GM12878 (cell line): ENCODE results near the gene CKS1B. TPM values are rescaled to one million over a fixed set of nuclear protein-coding genes. Genes with fewer than 3 reads are reported as not detected.

ENCODE experiments used
- ATF7 ChIP-seq: fragments of 450-650 bp; IDR thresholded peaks from 2 replicates; pipeline ENCODE4 v1.6.1; 2016; ENCODE audit warnings: low read depth, mild to moderate bottlenecking
- CHD1 ChIP-seq: IDR thresholded peaks from 2 replicates; pipeline ENCODE4 v1.6.1; 2012; ENCODE audit warnings: low read depth, low read length, improper control_type of control experiment
- CREM ChIP-seq: IDR thresholded peaks from 2 replicates; pipeline ENCODE4 v1.6.1; 2014; ENCODE audit warnings: antibody characterized with exemption, low read depth
- GATAD2B ChIP-seq: fragments of 450-650 bp; conservative IDR thresholded peaks from 2 replicates; pipeline ENCODE4 v1.6.1; 2017; ENCODE audit warnings: low read depth, mild to moderate bottlenecking, moderate library complexity
- MLLT1 ChIP-seq: fragments of 450-650 bp; IDR thresholded peaks from 2 replicates; pipeline ENCODE4 v1.6.1; 2016; ENCODE audit warnings: mild to moderate bottlenecking
- POU2F2 ChIP-seq: IDR thresholded peaks from 3 replicates; pipeline ENCODE4 v1.6.1; 2011; ENCODE audit warnings: low read depth, mild to moderate bottlenecking, low read length, borderline replicate concordance
- RELA ChIP-seq: fragments of 450-650 bp; IDR thresholded peaks from 2 replicates; pipeline ENCODE4 v1.8.0; 2014; ENCODE audit warnings: borderline replicate concordance; ENCODE audit not compliant: partially characterized antibody
- USF2 ChIP-seq: IDR thresholded peaks from 2 replicates; pipeline ENCODE4 v1.6.1; 2011; ENCODE audit warnings: low read depth, low read length, improper control_type of control experiment, borderline replicate concordance
- ZNF207 ChIP-seq: fragments of 450-650 bp; IDR thresholded peaks from 2 replicates; pipeline ENCODE4 v1.6.1; 2014; ENCODE audit warnings: antibody characterized with exemption, mild to moderate bottlenecking, borderline replicate concordance
- polyA plus RNA-seq, 11 experiments: library from polyadenylated mRNA; depleted of rRNA in 4 of 11; unstranded in 6 of 11; stranded (reverse) in 5 of 11; fragments of >200 nt; fragmentation: Nextera tagmentation in 4 of 11; fragmentation: Illumina TruSeq in 1 of 11; extraction: Ambion mirVana in 4 of 11; extraction: Trizol in 1 of 11; gene quantifications; 1 replicate in 1 of 11; 2 replicates in 10 of 11; pipeline versions ENCODE4 v1.2.1 to v1.2.3, GENCODE V29; 2011 to 2016; ENCODE audit warnings: inconsistent platforms in 2 of 11, missing spikeins in 2 of 11, low read depth in 1 of 11
- total RNA-seq, 4 experiments: library from RNA; depleted of rRNA in 3 of 4; stranded (reverse); fragments of >200 nt in 3 of 4; fragmentation: Illumina TruSeq in 1 of 4; extraction: Trizol in 1 of 4; gene quantifications; 2 replicates each; pipeline versions ENCODE4 v1.2.1 to v1.2.3, GENCODE V29; 2013 to 2021

The CKS1B gene
- total and polyA plus RNA-seq, 10 of the 15 experiments (the other 5 are each of a cell fraction or from before 2014, with no cell fraction given): 125 to 608 (median 364) TPM

GRCh38 chr1:154961207-154962155, 13.0 kb upstream of the CKS1B start, which contains the start of gene PYGO2 (continued):
- TF ChIP-seq USF2 (no peak), POU2F2 (0 out of 3 replicates have a peak, but pooled peaks have one; percentile 24), GATAD2B (peak; percentile 89; the same call in 1 of the 2 replicates), CHD1 (peak; percentile 96), ZNF207 (peak; percentile 93), CREM (no peak; the same call in 1 of the 2 replicates), MLLT1 (no peak), RELA (peak; percentile 75), ATF7 (peak; percentile 93)
- TF ChIP-seq, all 136 proteins: peak for 56
